H9 (cell line): ENCODE results near the gene GMNC. TPM values are rescaled to one million over a fixed set of nuclear protein-coding genes. Genes with fewer than 3 reads are reported as not detected.

Experiments used
- DNase-seq: peaks from one replicate; pipeline ENCODE4 v3.0.0-alpha.2; 2017
- H2AFZ ChIP-seq: one replicate; pipeline ENCODE4 v1.6.1; 2013; ENCODE audit warnings: mild to moderate bottlenecking, low read length, control low read depth, moderate library complexity
- H2AK5ac ChIP-seq: 2 replicates; pipeline ENCODE4 v1.6.1; 2013; ENCODE audit warnings: low read length, control low read depth, mixed read lengths; ENCODE audit not compliant: insufficient read length
- H2BK120ac ChIP-seq: one replicate; pipeline ENCODE4 v1.6.1; 2013; ENCODE audit warnings: low read depth, mild to moderate bottlenecking, low read length, control low read depth, inconsistent platforms; ENCODE audit not compliant: poor library complexity, severe bottlenecking
- H2BK12ac ChIP-seq: 2 replicates; pipeline ENCODE4 v1.6.1; 2013; ENCODE audit warnings: low read length, control low read depth, mixed read lengths, low read depth; ENCODE audit not compliant: insufficient read length
- H2BK15ac ChIP-seq: 2 replicates; pipeline ENCODE4 v1.6.1; 2013; ENCODE audit warnings: low read depth, low read length, control low read depth
- H2BK20ac ChIP-seq: one replicate; pipeline ENCODE4 v1.6.1; 2013; ENCODE audit warnings: low read depth, mild to moderate bottlenecking, low read length, control low read depth, inconsistent platforms; ENCODE audit not compliant: poor library complexity, severe bottlenecking
- H2BK5ac ChIP-seq: 2 replicates; pipeline ENCODE4 v1.6.1; 2013; ENCODE audit warnings: low read length, control low read depth, mixed read lengths; ENCODE audit not compliant: insufficient read length
- H3K14ac ChIP-seq: 2 replicates; pipeline ENCODE4 v1.6.1; 2013; ENCODE audit warnings: low read length, control low read depth; ENCODE audit not compliant: insufficient read depth
- H3K18ac ChIP-seq: 2 replicates; pipeline ENCODE4 v1.6.1; 2013; ENCODE audit warnings: low read depth, mild to moderate bottlenecking, mixed read lengths, low read length, control low read depth; ENCODE audit not compliant: insufficient read length
- H3K23ac ChIP-seq: 2 replicates; pipeline ENCODE4 v1.6.1; 2013; ENCODE audit warnings: low read length, control low read depth, mixed read lengths, low read depth; ENCODE audit not compliant: insufficient read length
- H3K23me2 ChIP-seq: 2 replicates; pipeline ENCODE4 v1.6.1; 2013; ENCODE audit warnings: low read depth, mild to moderate bottlenecking, mixed read lengths, low read length, control low read depth; ENCODE audit not compliant: insufficient read length, poor library complexity, severe bottlenecking
- H3K27ac ChIP-seq: 2 replicates; pipeline ENCODE4 v1.5.1; 2013; ENCODE audit warnings: low read length, control low read depth, mixed read lengths, low read depth; ENCODE audit not compliant: insufficient read length
- H3K27me3 ChIP-seq: 2 replicates; pipeline ENCODE4 v1.6.1; 2013; ENCODE audit warnings: low read length, control low read depth, inconsistent platforms; ENCODE audit not compliant: insufficient read depth
- H3K4ac ChIP-seq: 2 replicates; pipeline ENCODE4 v1.6.1; 2013; ENCODE audit warnings: low read depth, mild to moderate bottlenecking, control low read depth, inconsistent platforms, low read length, moderate library complexity
- H3K4me1 ChIP-seq: 2 replicates; pipeline ENCODE4 v1.6.1; 2013; ENCODE audit warnings: low read length, control low read depth, inconsistent platforms; ENCODE audit not compliant: insufficient read depth
- H3K4me2 ChIP-seq: 2 replicates; pipeline ENCODE4 v1.6.1; 2013; ENCODE audit warnings: low read length, control low read depth, mixed read lengths; ENCODE audit not compliant: insufficient read length, insufficient read depth
- H3K56ac ChIP-seq: 2 replicates; pipeline ENCODE4 v1.6.1; 2013; ENCODE audit warnings: low read depth, mild to moderate bottlenecking, mixed read lengths, low read length, control low read depth; ENCODE audit not compliant: insufficient read length
- H3K79me1 ChIP-seq: 2 replicates; pipeline ENCODE4 v1.6.1; 2013; ENCODE audit warnings: low read depth, mild to moderate bottlenecking, moderate library complexity, low read length, control low read depth, inconsistent platforms; ENCODE audit not compliant: insufficient read depth, poor library complexity, severe bottlenecking
- H3K79me2 ChIP-seq: 2 replicates; pipeline ENCODE4 v1.6.1; 2013; ENCODE audit warnings: low read length, control low read depth, inconsistent platforms; ENCODE audit not compliant: insufficient read depth
- H3K9ac ChIP-seq: 2 replicates; pipeline ENCODE4 v1.6.1; 2013; ENCODE audit warnings: low read length, control low read depth, mixed read lengths; ENCODE audit not compliant: insufficient read length; ENCODE audit errors: extremely low read depth
- H3K9me3 ChIP-seq: one replicate; pipeline ENCODE4 v1.6.1; 2013; ENCODE audit warnings: low read depth, low read length, inconsistent platforms; ENCODE audit not compliant: control insufficient read depth
- H3T11ph ChIP-seq: one replicate; pipeline ENCODE4 v1.6.1; 2013; ENCODE audit warnings: mild to moderate bottlenecking, low read length, control low read depth, inconsistent platforms
- H4K20me1 ChIP-seq: one replicate; pipeline ENCODE4 v1.6.1; 2013; ENCODE audit not compliant: control insufficient read depth, insufficient read length, insufficient read depth
- H4K5ac ChIP-seq: 2 replicates; pipeline ENCODE4 v1.6.1; 2013; ENCODE audit warnings: low read depth, mild to moderate bottlenecking, mixed read lengths, low read length, control low read depth; ENCODE audit not compliant: insufficient read length
- H4K8ac ChIP-seq: replicated peaks from 2 replicates; pipeline ENCODE4 v1.6.1; 2013; ENCODE audit warnings: low read length, control low read depth, mixed read lengths, low read depth; ENCODE audit not compliant: insufficient read length
- H4K91ac ChIP-seq: 2 replicates; pipeline ENCODE4 v1.6.1; 2013; ENCODE audit warnings: low read depth, mild to moderate bottlenecking, moderate library complexity, mixed read lengths, low read length, control low read depth; ENCODE audit not compliant: insufficient read length
- H3K27ac Mint-ChIP-seq, 3 experiments: 2 replicates in 2 of 3; 3 replicates in 1 of 3; pipeline ENCODE4 v1.8.0; 2020 to 2021; ENCODE audit warnings: mixed read lengths in 3 of 3, mild to moderate bottlenecking in 1 of 3, moderate library complexity in 1 of 3
- H3K27me3 Mint-ChIP-seq: 2 replicates; pipeline ENCODE4 v1.8.0; 2021; ENCODE audit warnings: low read depth, mild to moderate bottlenecking, moderate library complexity, mixed read lengths
- H3K36me3 Mint-ChIP-seq, 3 experiments: 2 replicates in 2 of 3; 3 replicates in 1 of 3; pipeline ENCODE4 v1.8.0; 2020 to 2021; ENCODE audit warnings: low read depth in 3 of 3, mixed read lengths in 3 of 3; ENCODE audit not compliant: insufficient read depth in 1 of 3
- H3K4me1 Mint-ChIP-seq, 2 experiments: 2 replicates each; pipeline ENCODE4 v1.8.0; 2020; ENCODE audit warnings: mixed read lengths in 2 of 2
- H3K4me3 Mint-ChIP-seq, 2 experiments: 2 replicates in 1 of 2; 3 replicates in 1 of 2; pipeline ENCODE4 v1.8.0; 2020 to 2021; ENCODE audit warnings: mild to moderate bottlenecking in 2 of 2, mixed read lengths in 2 of 2, moderate library complexity in 1 of 2
- H3K9me3 Mint-ChIP-seq, 2 experiments: 2 replicates in 1 of 2; 3 replicates in 1 of 2; pipeline ENCODE4 v1.8.0; 2020; ENCODE audit warnings: mild to moderate bottlenecking in 2 of 2, mixed read lengths in 2 of 2, moderate library complexity in 1 of 2
- WGBS: extraction: QIAGEN DNeasy Blood & Tissue Kit; methylation state at CpG from one replicate; pipeline ENCODE4 v1.1.7; 2013; ENCODE audit warnings: missing lambda C conversion rate, low lambda C conversion rate, mixed read lengths; ENCODE audit not compliant: insufficient read length; ENCODE audit errors: extremely low coverage; 5-methylcytosine and 5-hydroxymethylcytosine counted together
- total RNA-seq: library from RNA; stranded (reverse); gene quantifications from 2 replicates; pipeline ENCODE4 v1.2.1, GENCODE V29; 2021
- TF ChIP-seq, protein P1 (sequence below): fragments of 200-600 bp; sonication (generic); conservative IDR thresholded peaks from 3 replicates; pipeline ENCODE4 v1.8.0; 2021; ENCODE audit warnings: antibody characterized with exemption, mild to moderate bottlenecking

The GMNC gene
- total RNA-seq, 1 experiment from 2014 or later: not detected

DNA sequence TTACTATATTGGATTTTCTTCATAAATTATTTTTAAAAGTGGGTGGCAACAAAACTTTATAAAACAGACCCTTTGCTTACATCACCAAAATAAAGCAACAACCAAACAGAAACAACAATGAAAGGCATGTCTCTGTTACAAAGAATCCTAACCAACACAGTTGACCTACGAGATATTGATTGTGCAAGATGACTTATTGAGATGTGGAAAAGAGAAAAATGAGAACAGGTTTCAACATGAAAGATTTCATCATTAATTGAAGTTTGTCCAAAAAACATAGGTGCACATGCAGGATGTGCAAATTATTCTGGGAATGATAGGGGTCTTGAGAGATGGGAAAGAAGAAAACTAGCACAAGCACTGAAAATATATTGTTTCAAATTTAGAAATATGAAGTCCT lies 9.0 kb downstream of the GMNC start:
- H3K27ac Mint-ChIP-seq: no peak overlapping the region
- Histone ChIP-seq H3T11ph (no peak overlapping the region), H3K4me1 (no peaks in the 10 kb centered on the region; the same call in 1 of the 2 replicates), H4K8ac (no peak overlapping the region), H3K23me2 (no peaks in the 10 kb centered on the region), H3K79me2 (no peaks in the 10 kb centered on the region), H2BK12ac (no peak overlapping the region), H2AK5ac (no peak overlapping the region), H2BK15ac (no peak overlapping the region), H3K14ac (no peak overlapping the region), H4K91ac (no peak overlapping the region), H3K4me2 (no peak overlapping the region), H4K20me1 (no peaks in the 10 kb centered on the region), H2BK20ac (no peak overlapping the region), H2BK120ac (no peak overlapping the region), H3K9me3 (no peaks in the 10 kb centered on the region), H3K56ac (no peak overlapping the region), H2AFZ (no peak overlapping the region), H3K4ac (no peak overlapping the region), H3K23ac (no peak overlapping the region), H2BK5ac (no peak overlapping the region), H3K18ac (no peak overlapping the region), H3K27ac (no peak overlapping the region), H3K79me1 (no peaks in the 10 kb centered on the region), H3K27me3 (no peaks in the 10 kb centered on the region; the same call in 1 of the 2 replicates), H4K5ac (no peak overlapping the region), H3K9ac (no peak overlapping the region)
- H3K4me3 Mint-ChIP-seq: no peak overlapping the region
- peaks cover 20% of the 10 kb centered on the region in 2 experiments for H3K4me1 Mint-ChIP-seq
- H3K9me3 Mint-ChIP-seq: no peaks in the 10 kb centered on the region; a peak in 2 of 5 replicates
- DNase-seq: no peak
- no peaks in the 10 kb centered on the region; a peak in 1 of 7 replicates for H3K36me3 Mint-ChIP-seq
- TF ChIP-seq, protein P1, sequence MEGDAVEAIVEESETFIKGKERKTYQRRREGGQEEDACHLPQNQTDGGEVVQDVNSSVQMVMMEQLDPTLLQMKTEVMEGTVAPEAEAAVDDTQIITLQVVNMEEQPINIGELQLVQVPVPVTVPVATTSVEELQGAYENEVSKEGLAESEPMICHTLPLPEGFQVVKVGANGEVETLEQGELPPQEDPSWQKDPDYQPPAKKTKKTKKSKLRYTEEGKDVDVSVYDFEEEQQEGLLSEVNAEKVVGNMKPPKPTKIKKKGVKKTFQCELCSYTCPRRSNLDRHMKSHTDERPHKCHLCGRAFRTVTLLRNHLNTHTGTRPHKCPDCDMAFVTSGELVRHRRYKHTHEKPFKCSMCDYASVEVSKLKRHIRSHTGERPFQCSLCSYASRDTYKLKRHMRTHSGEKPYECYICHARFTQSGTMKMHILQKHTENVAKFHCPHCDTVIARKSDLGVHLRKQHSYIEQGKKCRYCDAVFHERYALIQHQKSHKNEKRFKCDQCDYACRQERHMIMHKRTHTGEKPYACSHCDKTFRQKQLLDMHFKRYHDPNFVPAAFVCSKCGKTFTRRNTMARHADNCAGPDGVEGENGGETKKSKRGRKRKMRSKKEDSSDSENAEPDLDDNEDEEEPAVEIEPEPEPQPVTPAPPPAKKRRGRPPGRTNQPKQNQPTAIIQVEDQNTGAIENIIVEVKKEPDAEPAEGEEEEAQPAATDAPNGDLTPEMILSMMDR: no peak
- peaks cover 29% of the 10 kb centered on the region for H3K27me3 Mint-ChIP-seq
- WGBS: no CpG with 5 or more reads among the region's 1 CpG
